ENCODE measurements around the gene ISLR.

The ISLR gene

DNA sequence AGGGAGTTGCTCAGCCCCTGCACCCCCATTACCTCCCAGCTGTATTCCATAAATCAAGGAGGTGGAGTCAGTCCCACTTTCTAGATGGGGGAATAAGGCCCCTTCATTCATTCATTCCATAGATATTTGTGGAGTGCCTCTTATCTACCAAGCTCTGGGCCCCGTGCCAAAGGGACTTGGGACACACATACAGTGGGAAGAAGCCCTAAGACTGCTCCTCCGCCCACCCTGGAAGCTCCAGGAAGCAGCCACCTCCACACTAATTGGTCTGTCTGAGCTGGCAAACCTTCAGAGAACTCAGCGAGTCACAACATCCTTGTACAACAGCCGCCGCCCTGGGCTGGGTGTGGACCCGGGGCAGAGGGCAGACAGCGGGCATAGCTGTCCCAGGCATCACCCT lies 22.7 kb downstream of the ISLR start:
- TF ChIP-seq, protein P1, sequence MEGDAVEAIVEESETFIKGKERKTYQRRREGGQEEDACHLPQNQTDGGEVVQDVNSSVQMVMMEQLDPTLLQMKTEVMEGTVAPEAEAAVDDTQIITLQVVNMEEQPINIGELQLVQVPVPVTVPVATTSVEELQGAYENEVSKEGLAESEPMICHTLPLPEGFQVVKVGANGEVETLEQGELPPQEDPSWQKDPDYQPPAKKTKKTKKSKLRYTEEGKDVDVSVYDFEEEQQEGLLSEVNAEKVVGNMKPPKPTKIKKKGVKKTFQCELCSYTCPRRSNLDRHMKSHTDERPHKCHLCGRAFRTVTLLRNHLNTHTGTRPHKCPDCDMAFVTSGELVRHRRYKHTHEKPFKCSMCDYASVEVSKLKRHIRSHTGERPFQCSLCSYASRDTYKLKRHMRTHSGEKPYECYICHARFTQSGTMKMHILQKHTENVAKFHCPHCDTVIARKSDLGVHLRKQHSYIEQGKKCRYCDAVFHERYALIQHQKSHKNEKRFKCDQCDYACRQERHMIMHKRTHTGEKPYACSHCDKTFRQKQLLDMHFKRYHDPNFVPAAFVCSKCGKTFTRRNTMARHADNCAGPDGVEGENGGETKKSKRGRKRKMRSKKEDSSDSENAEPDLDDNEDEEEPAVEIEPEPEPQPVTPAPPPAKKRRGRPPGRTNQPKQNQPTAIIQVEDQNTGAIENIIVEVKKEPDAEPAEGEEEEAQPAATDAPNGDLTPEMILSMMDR (IDR thresholded peaks at IDR 0.05), result no peak

DNA sequence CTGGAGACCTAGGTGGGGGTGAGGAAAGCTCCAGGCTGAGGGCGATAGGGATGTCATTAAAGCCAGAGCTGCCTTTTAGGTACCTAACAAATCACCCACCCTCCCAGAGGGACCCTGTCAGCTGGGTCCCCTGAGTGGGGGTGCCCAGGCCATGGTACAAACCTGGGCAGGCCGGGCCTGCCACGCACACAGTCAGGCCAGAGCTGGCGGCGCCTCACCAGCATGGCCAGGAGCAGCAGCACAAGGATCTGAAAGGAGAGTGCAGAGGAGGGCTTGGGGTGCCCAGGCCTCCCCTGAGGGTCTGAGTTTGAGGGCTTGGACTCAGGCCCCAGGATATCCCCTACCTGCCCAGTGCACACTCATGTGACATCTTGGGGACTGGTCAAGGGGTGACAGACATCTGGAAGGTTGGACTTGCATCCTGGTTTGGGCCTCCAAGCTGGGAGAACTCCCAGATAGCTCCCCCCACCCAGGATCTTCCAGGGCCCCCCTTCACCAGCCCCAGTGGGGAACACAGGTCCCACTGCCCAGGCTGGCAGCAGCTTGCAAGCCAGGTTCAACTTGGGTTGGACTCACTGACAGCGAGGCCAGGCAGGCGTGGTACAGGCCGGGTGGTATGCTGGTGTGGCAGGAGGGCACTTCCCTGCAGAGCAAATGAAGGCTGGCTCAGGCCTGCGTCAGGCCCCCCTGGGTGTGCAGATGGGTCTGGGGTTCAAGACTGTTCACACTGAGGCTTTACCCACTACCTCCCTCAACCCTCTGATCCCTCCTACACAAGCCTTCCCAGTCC lies 23.9 kb downstream of the ISLR start:
- TF ChIP-seq, protein P1 (IDR thresholded peaks at IDR 0.05), result no peak

DNA sequence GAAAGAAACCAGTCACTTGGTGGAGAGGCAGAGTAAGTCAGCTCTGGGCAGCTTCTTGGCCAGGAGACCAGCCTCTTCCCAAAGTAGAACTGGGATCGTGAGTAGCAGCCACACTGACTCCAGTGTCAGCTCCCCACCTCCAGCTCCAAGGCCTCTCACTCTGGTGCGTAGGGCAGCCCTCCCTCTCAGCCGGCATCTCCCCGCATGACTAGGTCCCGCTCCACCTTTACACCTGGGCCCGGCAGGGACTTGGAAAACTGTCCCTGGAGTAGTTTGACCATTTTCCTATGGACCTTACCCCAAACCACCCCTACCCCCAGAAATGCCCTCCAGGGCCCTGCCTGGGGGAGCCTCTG lies 25.8 kb downstream of the ISLR start:
- TF ChIP-seq, protein P1 (IDR thresholded peaks at IDR 0.05), result no peak

DNA sequence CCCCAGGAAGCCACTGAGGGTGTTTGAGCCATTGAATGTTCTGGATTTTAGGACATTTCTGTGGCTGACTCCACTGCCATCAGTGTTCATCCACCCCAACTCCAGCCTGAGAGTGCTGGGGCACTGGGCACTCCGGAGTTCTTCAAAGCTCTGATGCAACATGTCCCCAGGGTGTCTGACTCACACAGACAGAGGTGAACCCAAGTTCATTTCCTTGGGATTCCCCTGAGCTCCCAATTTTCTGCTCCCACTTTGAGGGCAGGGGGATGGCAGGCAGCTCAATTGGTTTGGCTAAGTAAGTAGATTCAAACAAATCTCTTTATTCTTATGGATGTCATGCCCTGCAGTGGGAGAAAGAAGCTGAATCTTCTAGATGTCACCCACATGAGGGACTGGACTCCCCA lies 26.9 kb downstream of the ISLR start:
- TF ChIP-seq, protein P1 (IDR thresholded peaks at IDR 0.05), result no peak

DNA sequence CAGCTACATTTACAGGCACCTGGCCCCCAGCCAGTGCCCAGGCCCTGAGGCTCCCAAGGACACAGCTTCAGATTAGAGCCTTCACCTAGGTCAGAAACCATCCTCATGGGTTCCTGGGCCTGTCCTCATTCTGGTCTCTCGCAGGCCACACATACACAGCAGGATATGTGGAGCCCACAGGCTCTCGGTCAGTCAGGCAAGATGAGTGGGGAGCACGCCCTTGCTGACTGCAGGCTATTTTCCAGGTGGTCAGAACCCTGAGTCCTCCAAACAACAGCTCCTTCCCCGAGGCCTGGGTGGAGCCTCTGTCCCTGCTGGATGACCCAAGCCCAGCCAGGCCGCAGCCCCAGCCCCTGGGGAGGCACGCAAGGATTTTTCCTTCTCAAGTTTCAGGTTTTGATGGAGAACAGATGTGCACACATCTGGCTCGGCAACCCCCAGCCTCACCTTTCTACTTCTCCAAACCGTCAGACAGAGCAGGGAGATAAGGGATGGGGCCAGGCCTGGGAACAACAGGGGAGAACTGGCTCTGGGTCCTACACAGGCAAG lies 27.4 kb downstream of the ISLR start:
- TF ChIP-seq, protein P1 (IDR thresholded peaks at IDR 0.05), result no peak

DNA sequence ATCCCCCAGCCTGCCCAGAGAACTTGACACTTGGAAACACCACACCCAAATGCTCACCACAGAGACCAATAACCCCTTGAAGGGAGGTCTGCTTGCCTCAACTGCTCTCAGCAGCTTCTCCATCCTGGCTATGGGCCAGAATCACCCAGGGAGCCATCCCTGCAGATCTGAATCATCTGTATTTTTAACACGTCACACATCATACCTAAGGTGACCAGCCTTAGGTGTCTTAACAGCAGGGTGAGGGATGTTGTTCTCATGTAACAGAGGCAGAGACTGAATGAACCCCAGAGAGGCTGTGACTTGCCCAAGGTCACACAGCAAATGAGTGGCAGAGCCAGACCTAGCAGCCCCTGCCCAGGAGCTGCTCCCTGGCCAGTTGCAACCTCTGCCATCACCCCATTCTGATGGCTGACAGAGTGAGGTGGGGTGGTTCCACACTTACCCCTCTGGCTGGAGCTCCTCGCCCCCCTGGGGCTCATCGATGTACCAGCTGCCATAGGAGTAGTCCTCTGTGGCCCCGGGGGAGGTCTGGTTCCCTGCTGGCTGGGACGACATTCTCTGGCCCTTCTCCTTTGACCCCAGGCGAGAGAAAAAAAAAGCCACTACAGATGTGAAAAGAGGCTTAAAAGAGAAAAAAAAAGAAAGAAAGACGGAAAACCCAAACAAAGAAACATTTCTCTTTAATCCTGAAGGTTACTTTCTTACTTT lies 28.4 kb downstream of the ISLR start:
- TF ChIP-seq, protein P1 (IDR thresholded peaks at IDR 0.05), result no peak

DNA sequence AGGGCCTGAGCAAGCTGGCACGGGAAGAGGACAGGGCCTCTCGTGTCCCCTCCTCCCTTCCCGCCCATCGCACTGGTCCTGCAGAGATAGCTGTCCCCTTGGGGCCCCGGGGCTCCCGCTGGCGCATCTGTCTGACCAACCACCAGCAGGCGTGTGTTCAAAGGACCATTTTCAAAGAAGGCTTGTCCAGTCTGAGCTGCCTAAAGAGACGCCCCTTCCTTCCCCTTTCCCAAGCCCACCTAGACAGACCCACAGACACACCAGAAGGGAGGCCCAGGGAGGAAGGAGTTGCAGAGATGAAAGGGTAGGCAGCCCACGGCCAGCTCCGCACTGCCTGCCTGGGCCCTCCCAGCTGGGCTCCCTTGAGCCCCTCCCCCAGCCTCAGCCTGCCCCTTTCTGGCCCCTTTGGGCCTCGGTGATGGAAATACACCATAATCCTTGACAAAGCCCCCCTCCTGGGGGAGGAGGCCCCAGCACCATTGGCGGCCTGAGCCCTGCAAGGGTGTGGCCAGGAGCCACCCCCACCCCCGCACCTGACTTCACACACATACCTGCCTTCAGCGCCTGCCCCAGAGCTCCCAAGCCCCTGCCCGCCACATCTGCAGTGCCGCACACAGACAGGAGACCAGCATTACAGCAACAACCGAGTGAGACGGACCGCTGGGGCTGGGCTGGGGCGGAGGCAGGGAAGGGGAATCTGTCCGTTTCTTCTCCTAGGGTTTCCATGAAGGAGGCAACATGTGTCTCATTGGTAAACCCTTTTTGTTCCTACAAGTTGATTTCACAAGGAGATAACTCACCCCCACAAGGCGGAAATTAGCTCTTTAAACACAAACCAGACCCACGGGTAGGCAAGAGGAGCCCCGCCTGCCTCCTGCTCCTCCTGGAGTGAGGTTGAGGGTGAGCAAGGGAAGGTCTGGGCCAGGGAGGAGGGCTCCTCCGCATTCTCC lies 29.2 kb downstream of the ISLR start, which contains the start of gene STRA6:
Gene STRA6 (minus strand): TSS at position 336 of the 950 bp plus-strand sequence. CDS start 520 bp downstream, outside the sequence.
- TF ChIP-seq, protein P1 (IDR thresholded peaks at IDR 0.05), result no peak

Data from LNCAP (cell line).